GM21360 (cell line): ENCODE results near the gene C17orf75.

Source experiments
- ATAC-seq: cut with Tn5 transposase; IDR thresholded peaks from one replicate; pipeline ENCODE4 v1.9.1; 2021; ENCODE audit warnings: mild to moderate bottlenecking, moderate library complexity; ENCODE audit not compliant: unreplicated experiment

The C17orf75 gene

DNA sequence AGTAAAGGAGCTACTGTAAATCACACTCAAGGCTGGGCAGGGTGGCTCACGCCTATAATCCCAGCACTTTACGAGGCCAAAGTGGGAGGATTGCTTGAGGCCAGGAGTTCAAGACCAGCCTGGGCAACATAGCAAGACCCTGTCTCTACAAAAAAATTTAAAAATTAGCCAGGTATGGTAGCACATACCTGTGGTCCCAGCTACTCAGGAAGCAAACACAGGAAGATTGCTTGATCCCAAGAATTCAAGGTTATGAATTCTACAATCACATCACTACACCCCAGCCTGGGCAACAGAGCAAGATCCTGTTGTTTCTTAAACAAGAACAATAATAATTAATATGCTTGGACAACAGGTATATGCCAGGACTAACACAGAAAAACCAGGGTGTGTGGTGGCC is 63.2 kb downstream of the C17orf75 start:
- no peak for ATAC-seq
